ENCODE measurements around the gene FAM186B. TPM values are rescaled to one million over a fixed set of nuclear protein-coding genes. Genes with fewer than 3 reads are reported as not detected.

FAM186B gene
- total RNA-seq, 1 donor from 2014 or later, result 0.75 TPM

DNA sequence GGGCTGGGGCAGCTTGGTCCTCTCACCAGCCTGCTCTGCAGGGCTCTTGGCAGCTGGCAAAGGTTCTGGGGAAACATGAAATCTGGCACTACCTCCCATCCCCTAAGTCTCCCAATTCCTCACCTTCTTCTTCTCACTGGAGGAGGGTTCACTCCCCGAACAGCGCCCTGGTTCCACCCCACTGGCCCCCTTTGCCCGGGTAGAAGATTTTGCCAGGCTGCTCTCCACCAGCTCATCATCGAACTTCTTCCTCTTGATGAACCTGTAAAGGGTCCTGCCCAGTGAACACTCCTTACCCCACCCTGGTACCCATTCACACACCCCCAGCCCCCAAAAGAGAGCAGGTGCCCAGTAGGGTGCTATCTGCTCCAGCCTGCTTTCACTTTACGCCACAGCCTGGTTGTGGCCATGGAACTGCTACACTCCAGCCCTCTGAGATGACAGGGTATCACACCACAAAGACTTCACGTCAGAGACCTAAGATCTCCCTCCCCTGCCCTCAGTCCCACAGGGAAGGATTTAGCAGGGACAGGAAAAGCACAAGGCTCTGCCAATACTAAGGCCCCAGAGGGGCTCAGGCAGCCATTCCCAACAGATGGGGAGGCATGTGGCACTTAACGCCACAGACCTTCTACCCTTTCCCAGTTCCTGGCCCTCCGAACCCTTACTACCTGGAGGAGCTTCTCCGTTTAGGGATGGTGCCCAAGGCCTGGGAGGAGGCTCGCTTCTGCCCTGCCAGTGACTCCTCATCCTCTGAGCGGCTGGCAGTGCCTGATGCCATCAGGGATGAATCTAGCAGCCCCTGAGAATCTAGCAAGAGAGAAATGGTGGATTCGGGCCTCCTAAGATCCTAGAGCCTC lies 39.8 kb downstream of the FAM186B start:
- Histone ChIP-seq H3K9me3 (no peaks in the 10 kb centered on the region), H3K27ac (no peak overlapping the region), H3K4me3 (no peak overlapping the region), H3K4me1 (peaks cover 8% of the 10 kb centered on the region), H3K36me3 (peaks cover 45% of the 10 kb centered on the region), H3K27me3 (no peaks in the 10 kb centered on the region)
- ATAC-seq (no peak), DNase-seq (no peak)
- intact Hi-C loops (cut with DNase I), result no loop called here
- TF ChIP-seq, protein P1, sequence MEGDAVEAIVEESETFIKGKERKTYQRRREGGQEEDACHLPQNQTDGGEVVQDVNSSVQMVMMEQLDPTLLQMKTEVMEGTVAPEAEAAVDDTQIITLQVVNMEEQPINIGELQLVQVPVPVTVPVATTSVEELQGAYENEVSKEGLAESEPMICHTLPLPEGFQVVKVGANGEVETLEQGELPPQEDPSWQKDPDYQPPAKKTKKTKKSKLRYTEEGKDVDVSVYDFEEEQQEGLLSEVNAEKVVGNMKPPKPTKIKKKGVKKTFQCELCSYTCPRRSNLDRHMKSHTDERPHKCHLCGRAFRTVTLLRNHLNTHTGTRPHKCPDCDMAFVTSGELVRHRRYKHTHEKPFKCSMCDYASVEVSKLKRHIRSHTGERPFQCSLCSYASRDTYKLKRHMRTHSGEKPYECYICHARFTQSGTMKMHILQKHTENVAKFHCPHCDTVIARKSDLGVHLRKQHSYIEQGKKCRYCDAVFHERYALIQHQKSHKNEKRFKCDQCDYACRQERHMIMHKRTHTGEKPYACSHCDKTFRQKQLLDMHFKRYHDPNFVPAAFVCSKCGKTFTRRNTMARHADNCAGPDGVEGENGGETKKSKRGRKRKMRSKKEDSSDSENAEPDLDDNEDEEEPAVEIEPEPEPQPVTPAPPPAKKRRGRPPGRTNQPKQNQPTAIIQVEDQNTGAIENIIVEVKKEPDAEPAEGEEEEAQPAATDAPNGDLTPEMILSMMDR (IDR thresholded peaks at IDR 0.05), result no peak

DNA sequence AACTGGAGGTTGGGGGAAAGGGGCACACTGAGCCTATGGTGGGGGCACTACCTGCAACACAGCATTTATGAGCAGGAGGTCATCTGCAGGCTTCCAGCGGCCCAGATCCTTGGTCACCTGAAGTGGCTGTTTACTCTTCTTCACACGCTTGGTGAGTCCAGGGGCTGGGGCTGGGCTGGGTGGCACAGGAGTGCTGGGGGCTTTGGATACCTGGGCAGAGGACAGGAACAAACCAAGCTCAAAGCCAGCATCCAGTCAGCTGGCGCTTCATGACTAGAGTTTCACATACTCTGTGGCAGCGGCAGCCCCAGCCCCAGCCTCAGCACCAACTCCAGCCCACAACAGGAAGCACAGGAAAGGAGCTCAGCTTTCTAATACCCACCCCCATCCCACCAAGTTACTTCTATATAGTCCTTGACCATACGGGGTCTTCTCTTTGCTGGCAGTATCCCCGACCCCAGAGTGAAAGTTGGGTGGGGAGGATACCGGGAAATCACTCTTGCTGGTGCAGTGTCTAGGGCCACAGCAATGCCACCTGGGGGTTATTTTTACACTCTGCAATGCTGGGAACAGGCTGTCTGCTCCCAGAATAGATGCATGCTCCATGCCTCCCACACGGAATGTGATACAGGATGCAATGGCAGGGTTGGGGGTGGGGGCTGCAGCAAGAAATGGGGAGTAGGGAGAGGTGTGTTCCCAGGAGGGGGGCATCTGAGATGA lies 40.6 kb downstream of the FAM186B start:
- intact Hi-C loops (cut with DNase I), result no loop called here
- no peak for ATAC-seq
- Histone ChIP-seq H3K4me3 (no peak overlapping the region), H3K27me3 (no peaks in the 10 kb centered on the region), H3K36me3 (peaks cover 53% of the 10 kb centered on the region), H3K9me3 (no peaks in the 10 kb centered on the region), H3K27ac (no peak overlapping the region), H3K4me1 (peaks cover 8% of the 10 kb centered on the region)
- no peak for DNase-seq
- TF ChIP-seq, protein P1 (IDR thresholded peaks at IDR 0.05), result no peak

DNA sequence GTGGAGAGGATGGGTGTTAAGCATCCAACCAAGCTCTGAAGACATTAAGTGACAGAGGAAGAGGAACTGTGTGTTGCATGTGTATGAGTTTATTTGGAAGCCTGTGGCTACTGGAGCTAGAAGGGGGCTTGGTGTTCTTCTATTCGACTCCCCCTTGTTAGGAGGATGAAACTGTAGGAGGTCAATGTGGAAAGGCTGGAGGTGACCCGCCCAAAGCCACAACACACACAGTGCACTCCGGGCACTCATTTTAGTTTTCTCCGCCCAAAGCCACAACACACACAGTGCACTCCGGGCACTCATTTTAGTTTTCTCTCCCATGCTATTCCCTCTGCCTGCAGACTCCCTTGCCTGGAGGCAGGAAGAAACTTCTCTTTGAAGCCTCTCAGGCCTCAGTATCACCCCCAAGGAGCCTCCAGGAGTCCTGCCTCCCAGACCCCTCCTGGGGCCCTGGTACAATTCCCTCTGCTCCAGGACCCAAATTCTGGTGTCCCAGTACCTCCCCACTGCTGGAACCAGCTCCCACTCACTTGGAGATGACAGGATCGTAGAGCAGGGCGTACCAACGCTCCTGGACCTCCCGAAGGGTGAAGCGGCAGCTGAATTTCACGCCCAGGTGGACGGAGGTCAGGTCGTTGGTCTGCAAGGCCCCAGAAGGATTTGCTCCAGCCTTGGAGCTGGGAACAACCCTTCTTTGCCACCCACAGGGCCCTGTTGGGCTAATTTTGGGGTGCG lies 41.3 kb downstream of the FAM186B start:
- TF ChIP-seq, protein P1 (IDR thresholded peaks at IDR 0.05), result no peak
- ATAC-seq (no peak), DNase-seq (no peak)
- Histone ChIP-seq H3K9me3 (no peaks in the 10 kb centered on the region), H3K27me3 (no peaks in the 10 kb centered on the region), H3K27ac (no peak overlapping the region), H3K4me3 (no peak overlapping the region), H3K36me3 (peaks cover 60% of the 10 kb centered on the region), H3K4me1 (peaks cover 8% of the 10 kb centered on the region)
- intact Hi-C loops (cut with DNase I), result no loop called here

DNA sequence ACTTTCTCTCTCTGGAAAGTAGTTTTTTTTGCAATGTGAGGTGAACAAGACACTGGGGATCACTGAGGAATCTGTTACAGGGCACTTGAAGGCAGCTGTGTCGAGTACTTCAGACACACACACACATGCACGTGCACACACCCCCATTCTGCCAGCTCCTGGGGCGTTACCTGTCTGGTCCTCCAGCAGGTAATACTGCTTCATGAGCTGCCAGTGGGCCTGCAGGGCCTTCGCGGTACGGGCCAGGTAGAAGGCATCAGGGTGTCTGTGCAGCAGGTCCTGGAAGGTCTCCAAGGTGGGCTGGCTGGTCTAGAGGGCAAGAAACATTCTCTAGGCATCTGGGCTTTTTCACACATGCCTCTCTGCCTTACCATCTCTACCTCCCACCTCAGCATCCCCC lies 42.6 kb downstream of the FAM186B start:
- Histone ChIP-seq H3K4me3 (no peak overlapping the region), H3K4me1 (peaks cover 8% of the 10 kb centered on the region), H3K36me3 (peaks cover 73% of the 10 kb centered on the region), H3K27ac (no peak overlapping the region), H3K9me3 (no peaks in the 10 kb centered on the region), H3K27me3 (no peaks in the 10 kb centered on the region)
- no peak for ATAC-seq
- TF ChIP-seq, protein P1 (IDR thresholded peaks at IDR 0.05), result no peak
- intact Hi-C loops (cut with DNase I), result no loop called here
- no peak for DNase-seq

DNA sequence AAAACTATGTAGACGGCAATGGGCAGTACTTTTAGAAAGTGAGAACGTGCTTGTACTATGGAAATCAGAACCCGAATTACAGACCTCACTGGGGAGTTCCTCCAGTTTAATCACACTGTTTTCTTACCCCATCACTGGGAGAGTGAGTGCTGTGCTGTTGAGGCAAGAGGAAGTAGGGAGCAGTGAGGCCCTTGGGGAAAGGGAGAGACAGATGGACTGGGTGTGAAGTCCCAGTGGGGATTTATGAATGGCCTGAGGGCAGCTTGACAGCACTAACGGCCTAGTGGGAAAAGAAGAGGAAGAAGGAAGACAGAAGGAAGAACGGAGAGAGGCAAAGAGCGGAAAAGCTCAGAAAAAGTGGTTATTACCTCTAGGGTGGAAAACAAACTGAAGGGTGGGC lies 43.2 kb downstream of the FAM186B start:
- Histone ChIP-seq H3K36me3 (peaks cover 79% of the 10 kb centered on the region), H3K4me3 (no peak overlapping the region), H3K27ac (no peak overlapping the region), H3K9me3 (no peaks in the 10 kb centered on the region), H3K27me3 (no peaks in the 10 kb centered on the region), H3K4me1 (peaks cover 7% of the 10 kb centered on the region)
- intact Hi-C loops (cut with DNase I), result no loop called here
- DNase-seq (no peak), ATAC-seq (no peak)
- TF ChIP-seq, protein P1 (IDR thresholded peaks at IDR 0.05), result no peak
